A549 (cell line): ENCODE measurements around the gene MYO7A. TPM values are rescaled to one million over a fixed set of nuclear protein-coding genes. Genes with fewer than 3 reads are reported as not detected.

Experiments
- ATAC-seq, 2 experiments: fragments of 200-7000 bp in 1 of 2; fragments of >200 bp in 1 of 2; cut with Nextera tagmentation in 1 of 2; cut with Tn5 transposase in 1 of 2; 3 replicates each; pipeline versions ENCODE4 v1.8.0 to v1.9.1; 2018 to 2020; ENCODE audit warnings: mild to moderate bottlenecking in 1 of 2, moderate library complexity in 1 of 2
- CTCF ChIA-PET: fragments of 300-600 bp; sonication (Branson Sonifier 250); formaldehyde crosslinking; extraction: SDS; loops from one replicate; lab custom pipeline; 2021; ENCODE audit warnings: antibody characterized with exemption, inconsistent platforms; lab: Yijun Ruan, JAX
- POLR2A ChIA-PET: fragments of 350-600 bp; formaldehyde crosslinking; extraction: SDS; loops from one replicate; lab custom pipeline; 2021; ENCODE audit warnings: antibody characterized with exemption, inconsistent platforms; lab: Yijun Ruan, JAX
- DNase-seq, 2 experiments: peaks; one replicate each; pipeline versions ENCODE4 v3.0.0 to v3.0.0-alpha.2; 2011 to 2016; ENCODE audit warnings: low read depth in 1 of 2, low spot score in 1 of 2
- FAIRE-seq: peaks from 2 replicates; lab custom pipeline; 2011; peaks lifted over from hg19 to GRCh38; lab: Jason Lieb, UNC
- H3K27ac ChIP-seq, 2 experiments: fragments of >200 bp; sonication (Bioruptor Twin); formaldehyde crosslinking; 3 replicates each; pipeline ENCODE4 v1.5.1; 2016 to 2017
- H3K4me1 ChIP-seq: fragments of >200 bp; sonication (Bioruptor Twin); formaldehyde crosslinking; 3 replicates; pipeline ENCODE4 v1.6.1; 2016
- H3K4me2 ChIP-seq: fragments of >200 bp; sonication (Bioruptor Twin); formaldehyde crosslinking; 3 replicates; pipeline ENCODE4 v1.6.1; 2016
- H3K4me3 ChIP-seq: fragments of >200 bp; sonication (Bioruptor Twin); formaldehyde crosslinking; 3 replicates; pipeline ENCODE4 v1.5.1; 2016
- H3K9me3 ChIP-seq: fragments of >200 bp; sonication (Bioruptor Twin); formaldehyde crosslinking; 3 replicates; pipeline ENCODE4 v1.6.1; 2016
- CBX2 ChIP-seq: fragments of 200-600 bp; sonication (generic); IDR thresholded peaks from 2 replicates; pipeline ENCODE4 v1.6.1; 2016; ENCODE audit warnings: low read depth, mild to moderate bottlenecking, borderline replicate concordance
- CEBPB ChIP-seq, 2 experiments: fragments of >200 bp in 1 of 2; sonication (Bioruptor Twin) in 1 of 2; formaldehyde crosslinking in 1 of 2; IDR thresholded peaks; 2 replicates each; pipeline ENCODE4 v1.6.1; 2012 to 2016
- FOSB ChIP-seq: fragments of 250-450 bp; sonication (Bioruptor Pico); IDR thresholded peaks from 2 replicates; pipeline ENCODE4 v1.5.0; 2020; ENCODE audit warnings: mild to moderate bottlenecking, moderate library complexity
- FOXS1 ChIP-seq: fragments of 250-450 bp; sonication (Bioruptor Pico); IDR thresholded peaks from 2 replicates; pipeline ENCODE4 v1.5.0; 2020; ENCODE audit warnings: mild to moderate bottlenecking, moderate library complexity
- GATA3 ChIP-seq: IDR thresholded peaks from 2 replicates; pipeline ENCODE4 v1.6.1; 2012; ENCODE audit warnings: borderline replicate concordance
- HDAC2 ChIP-seq: fragments of 200-600 bp; sonication (generic); IDR thresholded peaks from 2 replicates; pipeline ENCODE4 v1.6.1; 2016
- HOXB13 ChIP-seq: fragments of 250-450 bp; sonication (Bioruptor Pico); IDR thresholded peaks from 2 replicates; pipeline ENCODE4 v1.5.0; 2020; ENCODE audit warnings: low read depth, mild to moderate bottlenecking, moderate library complexity
- JUN ChIP-seq, 2 experiments: fragments of >200 bp; sonication (Bioruptor Twin); formaldehyde crosslinking; IDR thresholded peaks; 2 replicates in 1 of 2; 3 replicates in 1 of 2; pipeline ENCODE4 v1.6.1; 2016 to 2017
- JUNB ChIP-seq: fragments of >200 bp; sonication (Bioruptor Twin); formaldehyde crosslinking; IDR thresholded peaks from 2 replicates; pipeline ENCODE4 v1.6.1; 2016
- MAFK ChIP-seq: fragments of 450-650 bp; IDR thresholded peaks from 2 replicates; pipeline ENCODE4 v1.6.1; 2014; ENCODE audit not compliant: partially characterized antibody
- NFE2L2 ChIP-seq: fragments of 150-350 bp; conservative IDR thresholded peaks from 2 replicates; pipeline ENCODE4 v1.6.1; 2014; ENCODE audit warnings: low read length
- NPAS2 ChIP-seq: fragments of 250-450 bp; sonication (Bioruptor Pico); IDR thresholded peaks from 2 replicates; pipeline ENCODE4 v1.8.0; 2022; ENCODE audit warnings: mild to moderate bottlenecking, moderate library complexity, borderline replicate concordance
- POLR2AphosphoS2 ChIP-seq: conservative IDR thresholded peaks from 2 replicates; pipeline ENCODE4 v1.6.1; 2012; ENCODE audit warnings: low read length, improper control_type of control experiment, inconsistent platforms
- RAD21 ChIP-seq, 2 experiments: fragments of >200 bp in 1 of 2; sonication (Bioruptor Twin) in 1 of 2; formaldehyde crosslinking in 1 of 2; IDR thresholded peaks in 1 of 2; conservative IDR thresholded peaks in 1 of 2; 2 replicates in 1 of 2; 3 replicates in 1 of 2; pipeline ENCODE4 v1.6.1; 2012 to 2018; ENCODE audit warnings: inconsistent platforms in 1 of 2
- RNF2 ChIP-seq: fragments of 200-600 bp; sonication (generic); IDR thresholded peaks from 2 replicates; pipeline ENCODE4 v1.6.1; 2016; ENCODE audit warnings: low read depth, mild to moderate bottlenecking, antibody characterized with exemption, moderate library complexity, borderline replicate concordance
- SMC3 ChIP-seq: fragments of >200 bp; sonication (Bioruptor Twin); formaldehyde crosslinking; IDR thresholded peaks from 3 replicates; pipeline ENCODE4 v1.6.1; 2018; ENCODE audit warnings: inconsistent platforms
- SREBF2 ChIP-seq: fragments of 450-650 bp; IDR thresholded peaks from 2 replicates; pipeline ENCODE4 v1.6.1; 2014; ENCODE audit warnings: mild to moderate bottlenecking, moderate library complexity
- TFCP2L1 ChIP-seq: fragments of 250-450 bp; sonication (Bioruptor Pico); IDR thresholded peaks from 2 replicates; pipeline ENCODE4 v1.5.0; 2021; ENCODE audit warnings: mild to moderate bottlenecking
- ZNF302 ChIP-seq: fragments of 250-450 bp; sonication (Bioruptor Pico); IDR thresholded peaks from 2 replicates; pipeline ENCODE4 v1.9.0; 2021; ENCODE audit warnings: inconsistent platforms, mild to moderate bottlenecking, moderate library complexity
- WGBS: methylation state at CpG from one replicate; pipeline ENCODE4 v1.1.6; 2017; ENCODE audit errors: missing lambda C conversion rate; 5-methylcytosine and 5-hydroxymethylcytosine counted together
- polyA plus RNA-seq, 4 experiments: library from polyadenylated mRNA; depleted of rRNA in 3 of 4; stranded (reverse); fragments of >200 nt; fragmentation: RNase III in 1 of 4; extraction: RNeasy Plus Mini Kit Qiagen cat#74134 plus additional on column Dnase treatment in 1 of 4; gene quantifications; 2 replicates in 3 of 4; 3 replicates in 1 of 4; pipeline ENCODE4 v1.2.3, GENCODE V29; 2011 to 2017
- TF ChIP-seq, protein P1 (sequence below): fragments of 200-600 bp; sonication (generic); IDR thresholded peaks from 2 replicates; pipeline ENCODE4 v1.6.1; 2016; ENCODE audit warnings: antibody characterized with exemption, mild to moderate bottlenecking, moderate library complexity
- TF ChIP-seq, protein P2 (sequence below): fragments of >200 bp; sonication (Bioruptor Twin); formaldehyde crosslinking; IDR thresholded peaks from 3 replicates; pipeline ENCODE4 v1.6.1; 2016
- TF ChIP-seq, protein P3 (sequence below): IDR thresholded peaks from 2 replicates; pipeline ENCODE4 v1.6.1; 2012

The MYO7A gene
- polyA plus RNA-seq, 2 of the 4 experiments (the other 2 are of a cell fraction): 1.7 to 2.1 TPM

DNA sequence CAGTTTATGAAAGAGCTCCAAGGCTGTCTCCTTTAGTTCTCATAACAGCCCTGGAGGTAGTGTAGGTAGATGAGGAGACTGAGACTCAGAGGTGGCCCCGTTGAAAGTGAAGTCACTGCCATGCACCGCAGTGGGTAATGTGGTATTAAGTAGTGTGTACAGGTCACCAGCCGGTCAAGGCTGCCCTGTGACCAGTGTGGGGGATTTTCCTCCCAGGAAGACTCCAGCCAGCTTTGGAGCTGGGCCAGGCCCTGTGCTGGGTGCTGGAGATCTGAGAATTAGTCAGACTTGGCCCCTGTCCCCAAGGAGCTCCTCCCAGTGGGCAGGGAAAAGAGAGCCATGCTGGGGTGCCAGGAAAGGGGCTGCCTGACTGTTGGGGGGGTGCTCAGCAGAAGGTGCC, 20.1 kb upstream of the MYO7A start:
- CTCF ChIA-PET: interaction anchor here (1.0 to 23.6 kb wide), 5 partner anchors 16 to 406 kb away, joined by 3 to 290 read pairs (median 7); partner anchors contain the start of gene CAPN5
- peak; percentile 46 to 76 for ATAC-seq

DNA sequence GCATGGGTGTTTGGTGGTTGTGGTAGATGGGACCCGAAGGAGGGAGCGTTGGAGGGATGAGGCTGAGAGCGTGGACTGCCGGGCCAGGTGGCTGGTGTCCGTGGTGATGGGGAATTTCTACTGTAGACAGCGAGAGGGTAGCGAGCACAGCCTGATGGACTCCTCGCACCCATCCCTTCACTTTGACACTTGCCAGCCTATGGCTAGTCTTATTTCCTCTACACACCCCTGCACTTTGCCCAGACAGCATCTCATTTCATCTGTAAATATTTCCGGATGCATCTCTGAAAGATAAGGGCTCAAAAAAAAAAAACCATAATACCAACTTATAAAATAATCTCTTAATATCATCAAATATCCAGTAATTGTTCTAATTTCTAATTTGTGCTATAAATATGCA, 19.6 kb upstream of the MYO7A start:
- H3K4me2 ChIP-seq: peak overlapping the region; percentile 88
- ChIA-PET POLR2A (interaction anchor here (0.7 kb wide), 1 partner anchor 61 kb away, joined by 6 read pairs; no protein-coding TSS in a partner anchor), CTCF (interaction anchor here (2.0 to 23.6 kb wide), 2 partner anchors 17 to 61 kb away, joined by 14 to 290 read pairs; no protein-coding TSS in a partner anchor)
- FAIRE-seq (no peak), ATAC-seq (no peak; a peak in 2 of 6 replicates), DNase-seq (no peak)
- WGBS: 73% methylated on average over 9 of the region's 9 CpGs
- TF ChIP-seq SREBF2 (no peak), CBX2 (no peak), HOXB13 (CRISPR knock-in tag) (no peak), MAFK (no peak), FOXS1 (CRISPR knock-in tag) (no peak), TFCP2L1 (CRISPR knock-in tag) (no peak)
- H3K4me1 ChIP-seq: peaks cover 62% of the 10 kb centered on the region
- H3K27ac ChIP-seq: peak overlapping the region; percentile 41 to 83; a peak in 5 of 6 replicates
- H3K9me3 ChIP-seq: no peaks in the 10 kb centered on the region
- H3K4me3 ChIP-seq: no peak overlapping the region

More for the DNA sequence above, 20.1 kb upstream of the MYO7A start:
- POLR2A ChIA-PET: interaction anchor here (0.7 kb wide), 1 partner anchor 60 kb away, joined by 6 read pairs; no protein-coding TSS in a partner anchor
- Histone ChIP-seq H3K4me1 (peaks cover 58% of the 10 kb centered on the region), H3K4me3 (no peak overlapping the region), H3K27ac (peak overlapping the region; percentile 69 to 83), H3K4me2 (peak overlapping the region; percentile 88)
- WGBS: 6% methylated on average over 3 of the region's 3 CpGs
- TF ChIP-seq POLR2AphosphoS2: no peak
- peak; percentile 43; the same call in 1 of the 2 replicates for TF ChIP-seq GATA3
- TF ChIP-seq, all 56 proteins: peak for 1
- no peak for FAIRE-seq
- peak; percentile 43 to 73 for DNase-seq
- H3K9me3 ChIP-seq: no peaks in the 10 kb centered on the region

DNA sequence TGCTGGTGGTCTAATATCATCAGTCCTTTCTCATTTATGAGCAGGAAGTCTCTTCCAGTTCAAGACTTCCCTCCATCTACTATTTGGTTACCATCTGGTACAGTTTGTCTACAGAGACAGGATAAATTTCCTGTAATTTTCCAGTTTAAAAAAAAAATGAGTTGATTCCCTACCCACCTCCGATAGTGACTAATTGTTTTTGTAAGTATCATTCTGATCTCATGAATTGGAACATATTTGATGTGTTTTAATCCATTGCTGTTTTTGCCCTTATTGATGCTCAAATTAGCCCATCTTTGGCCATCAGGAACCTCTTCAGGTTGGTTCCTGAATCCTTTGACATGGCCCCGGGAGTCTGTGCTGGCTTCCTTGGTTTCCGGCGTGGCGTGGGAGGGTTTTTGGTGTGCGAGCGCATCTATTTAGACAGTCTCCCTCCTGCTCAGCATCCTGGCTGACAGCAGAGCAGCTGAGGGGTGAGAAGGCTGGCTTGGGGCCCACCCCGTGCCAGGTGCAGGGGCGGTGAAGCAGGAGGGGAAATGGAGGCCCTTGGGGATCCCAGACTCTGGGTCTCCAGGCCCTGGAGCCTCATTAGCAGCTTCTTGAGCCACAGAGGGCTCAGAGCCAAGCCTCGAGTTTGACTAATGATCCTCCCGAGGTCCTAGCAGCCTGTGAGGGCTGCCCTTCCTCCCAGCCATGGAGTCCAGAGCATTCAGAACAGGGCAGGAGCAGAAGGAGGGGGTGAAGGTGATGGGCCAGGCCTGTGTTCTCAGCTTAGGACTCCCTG, 18.6 kb upstream of the MYO7A start:
- CTCF ChIA-PET: interaction anchor here (0.7 to 23.6 kb wide), 5 partner anchors 18 to 361 kb away, joined by 3 to 290 read pairs (median 41); partner anchors contain the start of gene MYO7A
- no peak overlapping the region for H3K4me3 ChIP-seq
- H3K27ac ChIP-seq: peak overlapping the region; percentile 16 to 83; a peak in 4 of 6 replicates
- H3K4me2 ChIP-seq: peak overlapping the region; percentile 22
- FAIRE-seq: no peak
- POLR2A ChIA-PET: no interaction called here
- no peak for ATAC-seq
- DNase-seq: no peak
- TF ChIP-seq CEBPB (IDR thresholded peaks at IDR 0.05): no peak
- TF ChIP-seq, all 56 proteins: peak for 0
- 84% methylated on average over 11 of the region's 11 CpGs for WGBS
- Histone ChIP-seq H3K9me3 (no peaks in the 10 kb centered on the region), H3K4me1 (peaks cover 62% of the 10 kb centered on the region)

DNA sequence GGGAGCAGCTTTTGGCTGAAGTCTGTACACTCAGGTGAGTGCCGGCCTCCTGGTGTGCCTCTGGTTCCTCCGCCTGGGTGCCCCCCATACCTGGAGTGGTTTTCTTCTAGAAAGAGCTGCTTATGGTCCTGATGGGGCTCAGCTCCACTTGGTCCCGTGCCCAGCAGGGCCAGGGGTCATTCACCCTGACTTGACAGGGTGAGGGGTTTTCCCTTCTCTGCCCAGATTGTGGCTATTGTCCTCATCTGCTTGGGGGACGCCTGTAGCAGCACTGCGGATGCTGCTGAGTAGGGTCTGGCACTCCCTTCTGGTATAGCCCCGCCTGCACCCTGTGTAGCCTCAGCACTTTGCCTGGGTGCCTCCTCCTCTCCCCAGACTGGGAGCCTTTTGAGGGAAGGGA, 17.2 kb upstream of the MYO7A start:
- POLR2A ChIA-PET: no interaction called here
- ATAC-seq: no peak

DNA sequence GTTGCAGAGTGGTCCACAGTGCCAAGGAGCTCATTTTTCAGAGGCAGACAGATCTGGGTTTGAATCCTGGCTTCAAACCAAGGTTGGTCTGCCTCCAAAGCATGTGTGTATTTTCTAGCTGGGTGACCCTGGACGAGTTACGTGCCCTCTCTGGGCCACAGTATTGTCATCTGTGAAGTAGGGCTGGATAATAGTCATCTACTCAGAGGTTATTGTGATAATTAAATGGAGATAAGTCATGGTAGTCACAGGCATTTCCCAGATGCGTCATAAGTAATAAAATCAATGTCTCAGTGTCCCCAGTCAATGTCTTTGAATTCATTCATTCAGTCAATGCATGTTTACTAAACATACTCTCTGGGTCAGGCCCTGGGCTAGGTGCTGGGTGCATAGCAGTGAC, 16.8 kb upstream of the MYO7A start:
- ChIA-PET CTCF (interaction anchor here (0.6 to 23.6 kb wide), 6 partner anchors 8 to 77 kb away, joined by 3 to 290 read pairs (median 46); partner anchors contain the start of genes MYO7A and OMP), POLR2A (interaction anchor here (1.0 kb wide), 1 partner anchor 45 kb away, joined by 4 read pairs; the partner anchor contains the start of gene CAPN5)
- Histone ChIP-seq H3K4me2 (no peak overlapping the region), H3K4me3 (no peak overlapping the region), H3K27ac (peak overlapping the region in 1 of 2 experiments; percentile 71; a peak in 1 of 6 replicates), H3K4me1 (peaks cover 54% of the 10 kb centered on the region), H3K9me3 (no peaks in the 10 kb centered on the region)
- no peak for ATAC-seq
- no peak for DNase-seq
- TF ChIP-seq RAD21 (conservative IDR thresholded peaks at IDR 0.05 in 1 of 2, IDR thresholded peaks at IDR 0.05 in 1 of 2) (no peak), HOXB13 (CRISPR knock-in tag) (no peak), SREBF2 (no peak), TFCP2L1 (CRISPR knock-in tag) (no peak), HDAC2 (no peak), RNF2 (no peak), ZNF302 (CRISPR knock-in tag) (no peak), JUN (IDR thresholded peaks at IDR 0.05) (no peak)
- TF ChIP-seq, protein P1, sequence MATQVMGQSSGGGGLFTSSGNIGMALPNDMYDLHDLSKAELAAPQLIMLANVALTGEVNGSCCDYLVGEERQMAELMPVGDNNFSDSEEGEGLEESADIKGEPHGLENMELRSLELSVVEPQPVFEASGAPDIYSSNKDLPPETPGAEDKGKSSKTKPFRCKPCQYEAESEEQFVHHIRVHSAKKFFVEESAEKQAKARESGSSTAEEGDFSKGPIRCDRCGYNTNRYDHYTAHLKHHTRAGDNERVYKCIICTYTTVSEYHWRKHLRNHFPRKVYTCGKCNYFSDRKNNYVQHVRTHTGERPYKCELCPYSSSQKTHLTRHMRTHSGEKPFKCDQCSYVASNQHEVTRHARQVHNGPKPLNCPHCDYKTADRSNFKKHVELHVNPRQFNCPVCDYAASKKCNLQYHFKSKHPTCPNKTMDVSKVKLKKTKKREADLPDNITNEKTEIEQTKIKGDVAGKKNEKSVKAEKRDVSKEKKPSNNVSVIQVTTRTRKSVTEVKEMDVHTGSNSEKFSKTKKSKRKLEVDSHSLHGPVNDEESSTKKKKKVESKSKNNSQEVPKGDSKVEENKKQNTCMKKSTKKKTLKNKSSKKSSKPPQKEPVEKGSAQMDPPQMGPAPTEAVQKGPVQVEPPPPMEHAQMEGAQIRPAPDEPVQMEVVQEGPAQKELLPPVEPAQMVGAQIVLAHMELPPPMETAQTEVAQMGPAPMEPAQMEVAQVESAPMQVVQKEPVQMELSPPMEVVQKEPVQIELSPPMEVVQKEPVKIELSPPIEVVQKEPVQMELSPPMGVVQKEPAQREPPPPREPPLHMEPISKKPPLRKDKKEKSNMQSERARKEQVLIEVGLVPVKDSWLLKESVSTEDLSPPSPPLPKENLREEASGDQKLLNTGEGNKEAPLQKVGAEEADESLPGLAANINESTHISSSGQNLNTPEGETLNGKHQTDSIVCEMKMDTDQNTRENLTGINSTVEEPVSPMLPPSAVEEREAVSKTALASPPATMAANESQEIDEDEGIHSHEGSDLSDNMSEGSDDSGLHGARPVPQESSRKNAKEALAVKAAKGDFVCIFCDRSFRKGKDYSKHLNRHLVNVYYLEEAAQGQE: no peak
- TF ChIP-seq, protein P2, sequence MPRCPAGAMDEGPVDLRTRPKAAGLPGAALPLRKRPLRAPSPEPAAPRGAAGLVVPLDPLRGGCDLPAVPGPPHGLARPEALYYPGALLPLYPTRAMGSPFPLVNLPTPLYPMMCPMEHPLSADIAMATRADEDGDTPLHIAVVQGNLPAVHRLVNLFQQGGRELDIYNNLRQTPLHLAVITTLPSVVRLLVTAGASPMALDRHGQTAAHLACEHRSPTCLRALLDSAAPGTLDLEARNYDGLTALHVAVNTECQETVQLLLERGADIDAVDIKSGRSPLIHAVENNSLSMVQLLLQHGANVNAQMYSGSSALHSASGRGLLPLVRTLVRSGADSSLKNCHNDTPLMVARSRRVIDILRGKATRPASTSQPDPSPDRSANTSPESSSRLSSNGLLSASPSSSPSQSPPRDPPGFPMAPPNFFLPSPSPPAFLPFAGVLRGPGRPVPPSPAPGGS: no peak
- TF ChIP-seq, protein P3, sequence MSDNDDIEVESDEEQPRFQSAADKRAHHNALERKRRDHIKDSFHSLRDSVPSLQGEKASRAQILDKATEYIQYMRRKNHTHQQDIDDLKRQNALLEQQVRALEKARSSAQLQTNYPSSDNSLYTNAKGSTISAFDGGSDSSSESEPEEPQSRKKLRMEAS: no peak
- FAIRE-seq: no peak
- 85% methylated on average over 3 of the region's 3 CpGs for WGBS

More for the DNA sequence above, 17.2 kb upstream of the MYO7A start:
- Histone ChIP-seq H3K27ac (peak overlapping the region in 1 of 2 experiments; percentile 71; a peak in 1 of 6 replicates), H3K4me1 (peaks cover 58% of the 10 kb centered on the region), H3K4me2 (no peak overlapping the region), H3K9me3 (no peaks in the 10 kb centered on the region), H3K4me3 (no peak overlapping the region)
- no peak for DNase-seq
- CTCF ChIA-PET: interaction anchor here (0.6 to 23.6 kb wide), 7 partner anchors 7 to 85 kb away, joined by 3 to 290 read pairs (median 41); partner anchors contain the start of genes MYO7A and OMP
- WGBS: 80% methylated on average over 6 of the region's 6 CpGs
- FAIRE-seq: no peak
- no peak for TF ChIP-seq NFE2L2
- no peak for TF ChIP-seq FOSB
- TF ChIP-seq JUNB: no peak
- TF ChIP-seq NPAS2 (CRISPR knock-in tag): no peak
- no peak for TF ChIP-seq SMC3
- no peak for TF ChIP-seq SREBF2
